Stimulated activated CD8-positive, alpha-beta memory T cell treated with anti-CD3 and anti-CD28 coated beads, Interleukin-2, amount 100 ng/mL, for 1 hour (primary cell): ENCODE results near the gene NUP85.
"Not testable (repeated sequence)": the region's sequence is repeated elsewhere in the genome, so short reads cannot be mapped to it uniquely, and the experiment has no call there.

Source experiments
- DNase-seq, 2 donors: peaks; one replicate each; pipeline ENCODE4 v3.0.0-alpha.2; 2020; ENCODE audit warnings: low read depth in 2 of 2

Gene NUP85

GRCh38 chr17:75205793-75206163, 299 bp downstream of the NUP85 start:
- no peak for DNase-seq

- not testable (repeated sequence) for DNase-seq
Observed at GRCh38 chr17:75207050-75207407, 1.6 kb downstream of the NUP85 start.

- no peak for DNase-seq
Observed at GRCh38 chr17:75207760-75208159, 2.3 kb downstream of the NUP85 start.

- DNase-seq: no peak
Observed at GRCh38 chr17:75208161-75208560, 2.7 kb downstream of the NUP85 start.

GRCh38 chr17:75209061-75209460, 3.6 kb downstream of the NUP85 start:
- no peak for DNase-seq

GRCh38 chr17:75218131-75218530, 12.7 kb downstream of the NUP85 start:
- DNase-seq: no peak

GRCh38 chr17:75219815-75220214, 14.3 kb downstream of the NUP85 start:
- no peak for DNase-seq

- no peak for DNase-seq
Observed at GRCh38 chr17:75225016-75225415, 19.5 kb downstream of the NUP85 start.

GRCh38 chr17:75227729-75228128, 22.2 kb downstream of the NUP85 start:
- no peak for DNase-seq

GRCh38 chr17:75228305-75228704, 22.8 kb downstream of the NUP85 start:
- DNase-seq: no peak

GRCh38 chr17:75228847-75229246, 23.4 kb downstream of the NUP85 start:
- DNase-seq: no peak

- DNase-seq: no peak
Observed at GRCh38 chr17:75231071-75231470, 25.6 kb downstream of the NUP85 start.

GRCh38 chr17:75231741-75232464, 26.4 kb downstream of the NUP85 start:
- no peak for DNase-seq

- no peak for DNase-seq
Observed at GRCh38 chr17:75232786-75233185, 27.3 kb downstream of the NUP85 start.

GRCh38 chr17:75237100-75238014, 31.9 kb downstream of the NUP85 start:
- DNase-seq: no peak

- no peak for DNase-seq
Observed at GRCh38 chr17:75238020-75238580, 32.6 kb downstream of the NUP85 start.

- DNase-seq: peak; percentile 21 to 36
Observed at GRCh38 chr17:75238684-75239191, 33.3 kb downstream of the NUP85 start.

- DNase-seq: no peak
Observed at GRCh38 chr17:75239214-75239613, 33.7 kb downstream of the NUP85 start.

GRCh38 chr17:75239778-75240393, 34.4 kb downstream of the NUP85 start:
- no peak for DNase-seq

GRCh38 chr17:75240394-75241142, 35.1 kb downstream of the NUP85 start:
- no peak for DNase-seq

- DNase-seq: no peak
Observed at GRCh38 chr17:75241143-75241430, 35.6 kb downstream of the NUP85 start.

GRCh38 chr17:75241502-75241901, 36.0 kb downstream of the NUP85 start:
- no peak for DNase-seq
